HepG2 (cell line): ENCODE measurements around the gene NUP62. TPM values are rescaled to one million over a fixed set of nuclear protein-coding genes. Genes with fewer than 3 reads are reported as not detected.
A peak's percentile ranks its signal among the peaks of the same experiment; 100 is the strongest.

ENCODE experiments used
- ATAC-seq: fragments of 200-7000 bp; cut with Tn5 transposase; 3 replicates; pipeline ENCODE4 v1.9.1; 2020; ENCODE audit warnings: mild to moderate bottlenecking, moderate library complexity
- BruUV-seq: library from RNA; stranded (reverse); fragments of 400-500 nt; replicated peaks from 2 replicates; lab custom pipeline; 2021; lab: Mats Ljungman, UMichigan
- CTCF ChIA-PET: fragments of 300-600 bp; formaldehyde crosslinking; extraction: SDS; loops from one replicate; lab custom pipeline; 2021; ENCODE audit warnings: low total read pairs, inconsistent platforms, low intra/inter-chr PET ratio; lab: Yijun Ruan, JAX
- POLR2A ChIA-PET: fragments of 350-600 bp; sonication (Branson Sonifier 250); formaldehyde crosslinking; loops from one replicate; lab custom pipeline; 2020; ENCODE audit warnings: antibody characterized with exemption, inconsistent platforms; lab: Yijun Ruan, JAX
- DNase-seq: peaks from one replicate; pipeline ENCODE4 v3.0.0-alpha.2; 2015; ENCODE audit warnings: low spot score
- FAIRE-seq: peaks from 3 replicates; lab custom pipeline; 2011; peaks lifted over from hg19 to GRCh38; lab: Jason Lieb, UNC
- H2AFZ ChIP-seq: one replicate; pipeline ENCODE4 v1.6.1; 2011; ENCODE audit warnings: low read length, inconsistent platforms
- H3K27ac ChIP-seq: fragments of 300-600 bp; 3 replicates; pipeline ENCODE4 v1.8.0; 2011; ENCODE audit warnings: mixed run types, mild to moderate bottlenecking, mixed read lengths, low read length, inconsistent platforms; ENCODE audit not compliant: insufficient read depth; ENCODE audit errors: extremely low read length
- H3K27me3 ChIP-seq, 2 experiments: fragments of 200-600 bp in 1 of 2; 2 replicates in 1 of 2; 3 replicates in 1 of 2; pipeline versions ENCODE4 v1.6.0 to v1.8.0; 2011; ENCODE audit warnings: low read length in 2 of 2, mild to moderate bottlenecking in 2 of 2, moderate library complexity in 2 of 2, inconsistent platforms in 1 of 2; ENCODE audit not compliant: insufficient read depth in 2 of 2, control insufficient read depth in 1 of 2
- H3K36me3 ChIP-seq, 2 experiments: fragments of 200-600 bp in 1 of 2; replicated peaks in 1 of 2; 2 replicates in 1 of 2; 3 replicates in 1 of 2; pipeline versions ENCODE4 v1.5.1 to v1.8.0; 2011; ENCODE audit warnings: low read length in 2 of 2, inconsistent platforms in 1 of 2; ENCODE audit not compliant: insufficient read depth in 2 of 2, control insufficient read depth in 1 of 2
- H3K4me1 ChIP-seq: 2 replicates; pipeline ENCODE4 v1.5.1; 2012; ENCODE audit warnings: low read length, inconsistent platforms; ENCODE audit not compliant: insufficient read depth
- H3K4me2 ChIP-seq: 2 replicates; pipeline ENCODE4 v1.6.0; 2011; ENCODE audit warnings: low read depth, low read length, inconsistent platforms
- H3K4me3 ChIP-seq, 3 experiments: fragments of 200-600 bp in 1 of 3; sonication (generic), shearing (Covaris generic) in 1 of 3; replicated peaks in 1 of 3; 2 replicates each; pipeline ENCODE4 v1.5.1; 2011 to 2016; ENCODE audit warnings: low read length in 3 of 3, inconsistent platforms in 2 of 3, low read depth in 2 of 3, mild to moderate bottlenecking in 2 of 3, control low read depth in 1 of 3, mixed read lengths in 1 of 3; ENCODE audit not compliant: insufficient read depth in 1 of 3
- H3K79me2 ChIP-seq: one replicate; pipeline ENCODE4 v1.6.1; 2011; ENCODE audit warnings: low read length, inconsistent platforms; ENCODE audit not compliant: insufficient read depth
- H3K9ac ChIP-seq: 2 replicates; pipeline ENCODE4 v1.6.0; 2011; ENCODE audit warnings: mild to moderate bottlenecking, low read depth, low read length, inconsistent platforms; ENCODE audit not compliant: insufficient read depth
- H3K9me3 ChIP-seq: 2 replicates; pipeline ENCODE4 v1.5.1; 2012; ENCODE audit warnings: mild to moderate bottlenecking, low read length
- H4K20me1 ChIP-seq: 2 replicates; pipeline ENCODE4 v1.6.0; 2011; ENCODE audit warnings: inconsistent platforms, mild to moderate bottlenecking, low read length, moderate library complexity; ENCODE audit not compliant: insufficient read depth
- AGO2 ChIP-seq: fragments of 200-400 bp; formaldehyde crosslinking; optimal IDR thresholded peaks from 2 replicates; pipeline ENCODE3; 2017; ENCODE audit warnings: mild to moderate bottlenecking, low read depth, low read length, moderate library complexity
- CBX1 ChIP-seq: IDR thresholded peaks from one replicate; pipeline ENCODE4 v1.6.1; 2016; ENCODE audit warnings: antibody characterized with exemption, low read depth
- KDM3A ChIP-seq: IDR thresholded peaks from 2 replicates; pipeline ENCODE4 v1.6.1; 2018; ENCODE audit warnings: low read depth, missing compliant biosample characterization
- POLR2A ChIP-seq, 2 experiments: IDR thresholded peaks; 2 replicates each; pipeline ENCODE4 v1.6.1; 2011; ENCODE audit warnings: low read depth in 2 of 2, low read length in 2 of 2, mild to moderate bottlenecking in 1 of 2, moderate library complexity in 1 of 2; ENCODE audit not compliant: insufficient read depth in 1 of 2
- THAP11 ChIP-seq: IDR thresholded peaks from 2 replicates; pipeline ENCODE4 v1.6.1; 2016; ENCODE audit warnings: missing biosample characterization, missing genetic modification reagents
- ZNF556 ChIP-seq: sonication (generic); formaldehyde crosslinking; IDR thresholded peaks from 2 replicates; pipeline ENCODE4 v1.4.0; 2020; ENCODE audit warnings: mild to moderate bottlenecking, missing genetic modification reagents, borderline replicate concordance
- ZNF883 ChIP-seq: sonication (generic); formaldehyde crosslinking; IDR thresholded peaks from 2 replicates; pipeline ENCODE4 v1.5.1; 2020; ENCODE audit warnings: mild to moderate bottlenecking, missing genetic modification reagents; ENCODE audit errors: not compliant biosample characterization
- WGBS: methylation state at CpG from one replicate; pipeline ENCODE4 v1.1.6; 2017; ENCODE audit warnings: low lambda C conversion rate; 5-methylcytosine and 5-hydroxymethylcytosine counted together
- in situ Hi-C: cut with HindIII; loops from 2 replicates; pipeline ENCODE4 v1.10.0; 2017; ENCODE audit warnings: low pct_unique_long_range_greater_than_20kb; ENCODE audit not compliant: extremely low pct_ligation_motif_present
- intact Hi-C: fragments of 100-400 bp; cut with micrococcal nuclease; formaldehyde crosslinking; loops from one replicate; pipeline ENCODE4 v1.10.0; 2022; ENCODE audit not compliant: unreplicated experiment
- polyA plus RNA-seq, 8 experiments: library from polyadenylated mRNA; depleted of rRNA in 3 of 8; stranded (reverse) in 7 of 8; unstranded in 1 of 8; fragments of >200 nt; fragmentation: Illumina TruSeq in 4 of 8; extraction: Trizol in 4 of 8; gene quantifications; 2 replicates each; pipeline versions ENCODE4 v1.2.1 to v1.2.3, GENCODE V29; 2011 to 2016; ENCODE audit warnings: low read depth in 4 of 8, missing spikeins in 1 of 8, mixed read lengths in 1 of 8; ENCODE audit not compliant: insufficient read depth in 1 of 8
- total RNA-seq, 5 experiments: library from RNA; depleted of rRNA; stranded (reverse); fragments of >200 nt; fragmentation: Illumina TruSeq; extraction: Trizol; gene quantifications; 2 replicates each; pipeline ENCODE4 v1.2.3, GENCODE V29; 2016; ENCODE audit warnings: low read depth in 1 of 5
- TF ChIP-seq, protein P1 (sequence below): sonication (generic); formaldehyde crosslinking; IDR thresholded peaks from 2 replicates; pipeline ENCODE4 v1.4.0; 2020; ENCODE audit warnings: missing genetic modification reagents
- TF ChIP-seq, protein P2 (sequence below): sonication (generic); formaldehyde crosslinking; IDR thresholded peaks from 2 replicates; pipeline ENCODE4 v1.8.0; 2022; ENCODE audit warnings: mild to moderate bottlenecking, missing genetic modification reagents, moderate library complexity

Gene NUP62
- total and polyA plus RNA-seq, 2 of the 13 experiments (the other 11 are each of a cell fraction or from before 2014, with no cell fraction given): 16.5 to 41.5 TPM

DNA sequence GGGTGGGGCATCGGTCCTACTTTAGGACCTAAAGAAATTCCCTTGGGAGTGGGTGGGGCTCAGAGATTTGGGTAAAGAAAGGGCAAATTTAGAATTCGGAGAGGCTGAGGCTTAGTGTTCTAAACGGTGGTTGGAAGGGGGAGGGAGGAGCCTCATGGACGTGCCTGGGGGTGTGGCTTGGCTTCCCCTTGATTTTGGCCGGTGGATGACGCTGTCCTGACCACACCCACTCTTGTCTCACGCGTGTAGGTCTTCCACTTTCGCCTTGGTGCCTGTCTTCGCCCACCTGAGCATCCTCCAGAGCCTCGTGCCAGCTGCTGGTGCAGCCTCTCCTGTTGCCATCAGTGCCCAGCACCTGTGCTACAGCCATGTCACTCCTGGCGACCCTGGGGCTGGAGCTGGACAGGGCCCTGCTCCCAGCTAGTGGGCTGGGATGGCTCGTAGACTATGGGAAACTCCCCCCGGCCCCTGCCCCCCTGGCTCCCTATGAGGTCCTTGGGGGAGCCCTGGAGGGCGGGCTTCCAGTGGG, 1.2 kb upstream of the NUP62 start:
- TF ChIP-seq AGO2: peak; percentile 36
- no peak for TF ChIP-seq ZNF556
- 0 out of 4 replicates have a peak, but pooled peaks of 1 of the 2 experiments have one; percentile 5 for TF ChIP-seq POLR2A (IDR thresholded peaks at IDR 0.05; ENCODE audit: insufficient read depth in 1 of 2, low read depth in 2 of 2, low read length in 2 of 2)
- H3K36me3 ChIP-seq: peaks cover 7 to 16% of the 10 kb centered on the region in 2 experiments; a peak in 4 of 5 replicates
- no peaks in the 10 kb centered on the region for H3K9me3 ChIP-seq
- no peak for ATAC-seq
- no peak overlapping the region for H2AFZ ChIP-seq
- 91% methylated on average over 11 of the region's 15 CpGs for WGBS
- no peak overlapping the region for H3K9ac ChIP-seq
- BruUV-seq: no TSS peak
- H3K4me2 ChIP-seq: peak overlapping the region; percentile 14; the same call in 1 of the 2 replicates
- in situ Hi-C loops (no loop called here), intact Hi-C loops (no loop called here)
- peaks cover 27% of the 10 kb centered on the region for H3K4me1 ChIP-seq
- H3K4me3 ChIP-seq: no peak overlapping the region
- no peak for DNase-seq
- peaks cover 29% of the 10 kb centered on the region for H3K79me2 ChIP-seq
- no peak overlapping the region for H3K27ac ChIP-seq
- no peak for FAIRE-seq
- H3K27me3 ChIP-seq: no peaks in the 10 kb centered on the region; a peak in 1 of 5 replicates
- ChIA-PET POLR2A (interaction anchor here (0.7 to 3.5 kb wide), 12 partner anchors 8 to 164 kb away, joined by 3 to 22 read pairs (median 8); partner anchors contain the start of genes AKT1S1, AP2A1, PTOV1 and TBC1D17), CTCF (no interaction called here)
- no peaks in the 10 kb centered on the region for H4K20me1 ChIP-seq

DNA sequence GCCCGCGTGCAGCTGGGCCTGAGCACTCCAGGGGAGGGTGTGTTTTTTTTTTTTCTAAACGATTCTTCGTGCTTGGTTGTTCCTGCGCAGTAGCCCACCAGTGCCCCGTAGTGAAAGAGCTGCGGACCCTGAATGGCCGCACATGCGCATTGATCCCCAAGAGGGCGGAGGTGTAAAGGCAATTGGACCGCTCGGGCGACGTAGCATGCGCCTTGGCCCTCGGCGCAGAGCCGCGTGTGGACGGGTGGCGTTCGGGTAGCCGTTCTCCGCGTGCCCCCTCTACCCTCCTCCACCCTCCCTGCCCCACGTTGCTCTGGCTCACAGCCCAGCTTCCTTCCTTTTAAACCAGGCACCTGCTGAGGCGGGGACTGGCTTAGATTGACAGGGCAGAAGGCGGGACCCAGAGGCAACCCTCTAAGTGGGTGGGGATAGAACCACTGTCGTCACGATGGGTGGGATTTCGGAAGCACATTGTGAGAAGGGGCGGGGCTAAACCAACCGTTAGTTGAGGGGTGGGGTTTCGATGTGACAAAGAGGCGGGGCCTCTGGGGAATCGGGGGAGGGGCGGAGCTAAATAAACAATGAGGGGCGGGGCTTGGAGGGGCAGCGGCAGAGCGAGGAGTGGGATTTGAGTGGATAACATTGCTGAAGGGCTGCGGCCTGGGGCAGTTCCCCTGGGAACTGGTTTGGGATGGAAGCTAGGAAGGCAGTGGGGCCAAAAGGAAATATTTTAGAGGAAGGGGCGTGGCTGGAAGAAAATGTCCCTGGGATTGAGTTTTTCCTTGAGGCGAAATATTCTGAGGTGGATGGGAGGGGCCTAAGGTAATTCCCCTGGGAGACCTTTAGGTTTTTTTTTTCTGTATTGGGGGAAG, 543 bp upstream of the NUP62 start:
- CTCF ChIA-PET: no interaction called here
- TF ChIP-seq KDM3A: 0 out of 2 replicates have a peak, but pooled peaks have one; percentile 43
- TF ChIP-seq, protein P1, sequence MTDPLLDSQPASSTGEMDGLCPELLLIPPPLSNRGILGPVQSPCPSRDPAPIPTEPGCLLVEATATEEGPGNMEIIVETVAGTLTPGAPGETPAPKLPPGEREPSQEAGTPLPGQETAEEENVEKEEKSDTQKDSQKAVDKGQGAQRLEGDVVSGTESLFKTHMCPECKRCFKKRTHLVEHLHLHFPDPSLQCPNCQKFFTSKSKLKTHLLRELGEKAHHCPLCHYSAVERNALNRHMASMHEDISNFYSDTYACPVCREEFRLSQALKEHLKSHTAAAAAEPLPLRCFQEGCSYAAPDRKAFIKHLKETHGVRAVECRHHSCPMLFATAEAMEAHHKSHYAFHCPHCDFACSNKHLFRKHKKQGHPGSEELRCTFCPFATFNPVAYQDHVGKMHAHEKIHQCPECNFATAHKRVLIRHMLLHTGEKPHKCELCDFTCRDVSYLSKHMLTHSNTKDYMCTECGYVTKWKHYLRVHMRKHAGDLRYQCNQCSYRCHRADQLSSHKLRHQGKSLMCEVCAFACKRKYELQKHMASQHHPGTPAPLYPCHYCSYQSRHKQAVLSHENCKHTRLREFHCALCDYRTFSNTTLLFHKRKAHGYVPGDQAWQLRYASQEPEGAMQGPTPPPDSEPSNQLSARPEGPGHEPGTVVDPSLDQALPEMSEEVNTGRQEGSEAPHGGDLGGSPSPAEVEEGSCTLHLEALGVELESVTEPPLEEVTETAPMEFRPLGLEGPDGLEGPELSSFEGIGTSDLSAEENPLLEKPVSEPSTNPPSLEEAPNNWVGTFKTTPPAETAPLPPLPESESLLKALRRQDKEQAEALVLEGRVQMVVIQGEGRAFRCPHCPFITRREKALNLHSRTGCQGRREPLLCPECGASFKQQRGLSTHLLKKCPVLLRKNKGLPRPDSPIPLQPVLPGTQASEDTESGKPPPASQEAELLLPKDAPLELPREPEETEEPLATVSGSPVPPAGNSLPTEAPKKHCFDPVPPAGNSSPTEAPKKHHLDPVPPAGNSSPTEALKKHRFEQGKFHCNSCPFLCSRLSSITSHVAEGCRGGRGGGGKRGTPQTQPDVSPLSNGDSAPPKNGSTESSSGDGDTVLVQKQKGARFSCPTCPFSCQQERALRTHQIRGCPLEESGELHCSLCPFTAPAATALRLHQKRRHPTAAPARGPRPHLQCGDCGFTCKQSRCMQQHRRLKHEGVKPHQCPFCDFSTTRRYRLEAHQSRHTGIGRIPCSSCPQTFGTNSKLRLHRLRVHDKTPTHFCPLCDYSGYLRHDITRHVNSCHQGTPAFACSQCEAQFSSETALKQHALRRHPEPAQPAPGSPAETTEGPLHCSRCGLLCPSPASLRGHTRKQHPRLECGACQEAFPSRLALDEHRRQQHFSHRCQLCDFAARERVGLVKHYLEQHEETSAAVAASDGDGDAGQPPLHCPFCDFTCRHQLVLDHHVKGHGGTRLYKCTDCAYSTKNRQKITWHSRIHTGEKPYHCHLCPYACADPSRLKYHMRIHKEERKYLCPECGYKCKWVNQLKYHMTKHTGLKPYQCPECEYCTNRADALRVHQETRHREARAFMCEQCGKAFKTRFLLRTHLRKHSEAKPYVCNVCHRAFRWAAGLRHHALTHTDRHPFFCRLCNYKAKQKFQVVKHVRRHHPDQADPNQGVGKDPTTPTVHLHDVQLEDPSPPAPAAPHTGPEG (CRISPR knock-in tag): peak; percentile 73; the same call in 1 of the 2 replicates
- peak; percentile 78 for TF ChIP-seq THAP11 (CRISPR knock-in tag)
- TF ChIP-seq CBX1: peak; percentile 90
- peak; percentile 74 for TF ChIP-seq ZNF883 (CRISPR knock-in tag)
- TF ChIP-seq, protein P2, sequence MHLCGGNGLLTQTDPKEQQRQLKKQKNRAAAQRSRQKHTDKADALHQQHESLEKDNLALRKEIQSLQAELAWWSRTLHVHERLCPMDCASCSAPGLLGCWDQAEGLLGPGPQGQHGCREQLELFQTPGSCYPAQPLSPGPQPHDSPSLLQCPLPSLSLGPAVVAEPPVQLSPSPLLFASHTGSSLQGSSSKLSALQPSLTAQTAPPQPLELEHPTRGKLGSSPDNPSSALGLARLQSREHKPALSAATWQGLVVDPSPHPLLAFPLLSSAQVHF: no peak; the same call in 1 of the 2 replicates

More for the DNA sequence above, 543 bp upstream of the NUP62 start:
- ATAC-seq (peak; percentile 84), DNase-seq (peak; percentile 88), FAIRE-seq (peak; percentile 82)
- in situ Hi-C loops: no loop called here
- Histone ChIP-seq H3K27ac (peak overlapping the region; percentile 94), H3K9me3 (no peaks in the 10 kb centered on the region), H3K36me3 (peaks cover 9 to 19% of the 10 kb centered on the region in 2 experiments; a peak in 4 of 5 replicates), H3K4me3 (peak overlapping the region; percentile 71 to 95 (median 89)), H3K79me2 (peaks cover 34% of the 10 kb centered on the region), H2AFZ (no peak overlapping the region), H3K4me1 (peaks cover 27% of the 10 kb centered on the region), H3K9ac (peak overlapping the region; percentile 95), H3K4me2 (peak overlapping the region; percentile 94), H3K27me3 (no peaks in the 10 kb centered on the region; a peak in 1 of 5 replicates), H4K20me1 (no peaks in the 10 kb centered on the region)
- intact Hi-C loops: no loop called here
- TSS peak; percentile 64 for BruUV-seq
- WGBS: 30% methylated on average over 18 of the region's 43 CpGs
- POLR2A ChIA-PET: interaction anchor here (0.7 to 3.5 kb wide), 17 partner anchors 9 to 253 kb away, joined by 3 to 22 read pairs (median 5); partner anchors contain the start of genes AKT1S1, AP2A1, PRMT1 and PTOV1
